GM18873 (cell line): Measurements from ENCODE around the gene DSG2.
"Not testable (repeated sequence)": the region's sequence is repeated elsewhere in the genome, so short reads cannot be mapped to it uniquely, and the experiment has no call there.

Experiments
- ATAC-seq: cut with Tn5 transposase; IDR thresholded peaks from one replicate; pipeline ENCODE4 v1.9.1; 2021; ENCODE audit warnings: mild to moderate bottlenecking, moderate library complexity, moderate number of reproducible peaks; ENCODE audit not compliant: unreplicated experiment, low FRiP score

Gene DSG2

DNA sequence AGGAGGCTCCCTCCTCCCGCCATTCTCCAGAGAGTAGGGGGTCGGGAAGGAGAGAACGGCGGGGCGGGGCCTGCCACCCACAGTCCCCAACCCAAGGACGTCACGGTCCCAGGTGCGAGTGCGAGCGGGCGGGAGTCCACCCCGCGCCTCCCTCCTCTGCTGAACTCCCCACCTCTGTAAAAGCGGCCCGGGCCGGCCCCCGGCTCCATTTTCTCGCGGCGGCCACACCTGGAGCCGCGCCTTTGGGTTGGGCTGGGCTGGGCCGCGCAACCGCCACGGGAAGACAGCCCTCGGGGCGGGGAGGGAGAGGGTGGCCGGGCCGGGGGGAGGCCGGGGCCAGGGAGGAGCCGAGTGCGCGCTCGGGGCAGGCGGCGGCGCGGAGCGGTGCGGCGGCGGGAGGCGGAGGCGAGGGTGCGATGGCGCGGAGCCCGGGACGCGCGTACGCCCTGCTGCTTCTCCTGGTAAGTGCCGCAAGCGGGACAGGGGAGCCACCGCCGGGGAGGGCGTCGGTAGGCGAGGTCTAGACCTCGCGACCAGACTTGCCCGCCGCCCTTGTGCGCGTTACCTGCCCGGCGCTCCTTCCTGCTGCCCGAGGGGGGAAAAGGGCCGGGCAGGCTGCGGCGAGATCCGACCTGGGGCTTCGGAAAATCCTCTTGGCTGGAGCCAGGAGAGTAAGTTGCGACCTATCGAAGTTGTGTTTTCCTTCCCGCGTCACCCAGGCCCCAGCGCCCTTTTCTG is at the start of gene DSG2:
TSS of gene DSG2 (plus strand) at position 342 of the 738 bp plus-strand sequence. CDS start at position 417, 75 bp downstream.
- peak; percentile 29 for ATAC-seq

DNA sequence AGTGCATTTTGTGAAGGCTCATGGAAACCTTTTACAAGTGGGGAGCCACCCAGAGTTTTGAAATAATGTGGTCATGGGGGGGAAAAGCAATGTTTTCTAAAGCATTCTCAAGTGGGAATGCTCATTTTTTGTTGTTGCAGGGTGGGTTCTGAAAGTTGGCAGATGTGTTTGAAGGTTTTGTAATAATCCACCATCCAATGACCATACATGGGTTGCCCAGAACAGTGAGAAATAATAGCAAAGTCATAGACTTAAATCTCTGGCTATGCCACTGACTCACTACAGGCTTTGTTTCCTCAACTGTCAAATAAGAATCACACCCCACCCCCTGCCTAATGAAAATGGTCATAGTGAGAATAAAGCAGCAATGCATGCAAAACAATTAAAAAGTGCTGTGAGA is 47.6 kb upstream of the DSG2 start:
- no peak for ATAC-seq

DNA sequence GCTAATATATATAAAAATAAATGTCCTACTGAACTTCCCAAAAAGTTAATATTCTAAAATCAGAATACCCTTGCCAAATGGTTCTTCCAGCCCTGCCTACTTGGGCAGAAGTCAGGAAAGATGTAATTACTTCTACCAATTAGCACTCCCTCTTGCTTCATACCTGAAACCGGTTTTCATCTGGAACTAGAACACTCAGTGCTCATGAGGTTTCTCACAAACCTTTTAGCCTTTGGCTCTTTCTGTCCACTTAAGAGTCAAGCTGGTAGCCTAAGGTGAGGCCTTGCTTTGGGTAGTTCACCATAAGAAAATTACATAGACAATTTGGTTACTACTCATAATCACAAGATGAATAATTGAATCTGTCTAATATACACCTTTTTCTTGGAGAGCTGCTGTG is 46.4 kb upstream of the DSG2 start:
- no peak for ATAC-seq

DNA sequence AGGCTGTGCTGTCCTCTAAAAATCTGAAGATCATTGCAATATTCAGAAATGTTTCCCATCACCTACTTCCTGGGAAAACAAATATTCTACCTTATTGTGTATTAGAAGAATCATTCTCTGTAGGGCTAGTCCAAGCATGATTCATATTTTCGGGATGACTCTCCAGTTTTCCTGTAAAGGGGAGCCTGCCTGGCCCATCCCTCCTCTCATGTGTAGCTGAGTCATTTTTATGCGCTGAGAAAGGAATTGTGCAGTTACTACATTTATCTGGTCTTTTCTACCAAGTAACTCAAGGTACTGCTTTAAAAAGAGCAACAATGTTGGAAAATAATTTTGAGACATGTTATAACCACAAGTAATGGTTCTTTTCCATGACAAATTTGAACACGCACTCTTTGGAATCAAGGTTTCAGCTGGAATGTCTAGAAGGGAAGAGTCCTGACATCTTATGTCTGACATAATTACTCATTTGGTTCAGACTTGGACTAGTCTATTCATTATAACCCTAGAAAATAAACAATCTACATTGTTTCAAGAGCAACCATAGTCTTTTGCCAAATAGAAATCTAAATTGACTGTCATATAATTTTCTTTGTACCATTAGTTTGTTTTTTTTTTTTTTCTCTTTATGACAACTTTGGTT is 43.8 kb upstream of the DSG2 start:
- ATAC-seq = no peak

DNA sequence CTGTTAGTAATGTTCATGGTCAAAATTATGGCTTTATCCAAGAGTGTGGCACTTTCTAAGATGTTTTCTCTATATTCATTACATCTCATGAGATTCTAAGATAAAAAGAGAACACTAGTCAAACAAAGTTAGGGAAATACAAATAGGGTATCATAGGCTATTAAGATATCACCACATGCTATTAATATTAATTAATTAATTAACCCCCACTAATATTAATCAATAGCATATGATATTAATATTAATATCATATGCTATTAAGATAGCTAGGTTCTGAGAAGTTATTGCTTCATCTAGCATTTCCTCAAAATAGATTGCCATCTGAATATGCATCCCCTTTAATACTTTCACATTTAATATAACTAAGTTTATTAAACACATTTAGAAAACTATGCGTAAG is 28.3 kb upstream of the DSG2 start:
- ATAC-seq = no peak

DNA sequence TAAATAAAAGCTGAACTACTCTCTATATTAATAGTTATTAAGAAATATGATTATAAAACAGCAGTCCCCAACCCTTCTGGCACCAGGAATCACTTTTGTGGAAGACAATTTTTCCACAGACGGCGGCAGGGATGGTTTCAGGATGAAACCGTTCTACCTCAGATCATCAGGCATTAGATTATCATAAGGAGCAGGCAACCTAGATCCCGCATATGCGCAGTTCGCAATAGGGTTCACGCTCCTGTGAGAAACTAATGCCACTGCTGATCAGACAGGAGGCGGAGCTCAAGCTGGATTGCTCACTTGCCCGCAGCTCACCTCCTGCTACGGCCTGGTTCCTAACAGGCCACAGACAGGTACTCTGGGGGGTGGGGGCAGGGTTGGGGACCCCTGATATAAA is 19.3 kb upstream of the DSG2 start:
- no peak for ATAC-seq

DNA sequence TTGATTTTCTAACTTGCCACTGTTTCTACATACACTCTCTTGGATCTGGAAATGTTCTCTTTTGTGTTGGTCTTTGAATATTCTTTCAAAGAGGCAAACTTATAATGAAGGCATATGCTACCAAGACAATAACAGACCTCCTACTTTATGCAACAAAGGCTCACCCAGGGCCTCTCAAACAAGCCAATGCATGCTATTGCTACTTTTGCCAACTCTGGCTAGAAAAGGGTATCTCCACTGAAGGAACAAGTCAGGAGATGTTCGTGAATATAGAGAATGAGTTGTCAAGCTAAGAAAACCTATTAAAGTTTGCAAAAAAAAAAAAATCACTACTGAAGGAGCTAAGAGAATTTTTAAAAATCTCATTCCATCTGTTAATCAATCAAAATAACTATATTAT is 15.9 kb upstream of the DSG2 start:
- ATAC-seq = no peak

DNA sequence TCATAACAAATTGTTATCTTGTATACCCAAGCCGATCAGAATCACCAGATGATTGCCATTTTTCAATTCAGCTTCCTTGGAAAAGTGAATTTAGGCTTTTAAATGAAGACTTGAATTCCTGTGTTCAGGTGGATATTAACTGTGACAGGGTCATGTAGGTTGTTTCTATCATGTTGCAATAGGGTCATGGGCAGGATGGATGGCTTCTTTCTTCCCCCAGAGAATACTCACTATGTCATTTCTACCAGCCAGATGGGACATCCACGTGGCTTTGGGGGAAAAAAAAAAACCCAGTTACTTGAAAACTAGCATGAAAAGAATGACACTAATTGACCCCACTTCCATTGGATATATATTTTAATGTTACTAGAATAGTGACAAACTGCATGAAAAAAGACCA is 14.6 kb upstream of the DSG2 start:
- no peak for ATAC-seq

DNA sequence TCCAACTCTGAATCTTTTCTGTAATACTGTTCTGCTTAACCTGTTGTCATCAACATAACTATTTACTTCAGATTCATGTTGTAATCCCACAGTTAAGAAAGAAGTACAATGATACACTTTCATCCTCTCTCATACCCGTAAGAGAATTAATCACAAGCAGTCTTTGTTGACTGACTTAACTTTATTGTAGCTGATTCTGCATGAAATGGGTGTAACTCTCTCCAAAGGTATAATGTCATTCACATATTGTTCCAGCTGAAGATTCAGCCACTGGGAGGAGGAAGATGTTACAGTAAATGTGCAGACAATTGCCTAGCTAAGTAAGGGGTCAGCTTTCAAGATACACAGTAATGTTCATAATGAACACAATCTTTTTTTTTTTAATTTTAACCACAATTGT is 13.5 kb upstream of the DSG2 start:
- no peak for ATAC-seq

DNA sequence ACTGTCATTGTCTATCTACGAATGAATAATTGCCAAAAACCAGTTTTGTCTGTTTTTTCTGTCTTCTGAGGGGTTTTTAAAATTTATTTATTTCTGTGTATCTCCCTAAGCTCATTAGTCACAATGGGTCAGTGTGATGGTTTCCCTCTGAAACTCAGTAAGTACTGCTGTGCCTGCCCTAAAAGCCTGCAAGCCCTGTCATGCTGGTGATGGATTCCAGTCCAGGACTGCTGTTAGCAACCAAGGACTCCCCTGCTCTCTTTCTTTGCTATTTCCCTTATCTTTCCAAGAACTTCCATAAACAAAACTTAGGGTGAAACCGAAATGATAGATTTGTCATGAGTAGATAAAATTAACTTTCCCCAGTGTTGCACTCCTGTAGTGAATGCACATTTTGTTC is 11.8 kb upstream of the DSG2 start:
- ATAC-seq = no peak

DNA sequence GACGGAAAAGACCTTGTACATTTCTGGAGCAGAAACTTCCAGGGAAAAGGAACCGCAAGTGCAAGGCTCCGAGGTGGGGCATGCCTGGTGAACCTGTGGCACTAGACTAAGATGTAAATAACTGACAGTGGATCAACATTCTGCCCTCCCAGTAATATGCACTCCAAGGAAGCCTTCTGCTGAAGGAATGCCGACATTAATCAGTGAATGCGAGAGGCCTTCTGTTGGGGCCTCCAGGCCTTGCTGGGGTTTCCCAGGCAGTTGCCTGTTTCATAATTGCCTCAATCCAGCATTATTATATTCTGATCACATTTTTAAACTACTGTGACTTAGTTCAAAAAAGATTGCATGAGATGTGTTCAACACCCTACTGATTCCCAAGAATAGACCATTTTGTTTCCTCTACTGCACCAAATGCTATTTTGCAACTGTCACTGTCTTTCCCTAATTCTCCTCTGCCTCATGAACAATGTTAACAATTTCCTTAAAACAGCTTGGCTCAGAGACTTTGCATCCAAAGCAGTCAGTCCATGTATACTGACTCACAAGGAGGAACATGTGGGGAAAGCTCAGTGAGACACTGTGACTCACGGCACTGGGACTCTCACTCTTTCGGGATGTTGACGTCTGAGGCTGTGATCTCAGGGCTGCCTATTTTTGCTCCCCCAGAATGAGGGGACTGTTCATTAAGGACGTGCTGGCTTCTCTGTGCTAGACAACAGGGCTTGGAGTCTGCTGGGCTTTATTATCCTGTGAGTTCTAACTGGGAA is 10.5 kb upstream of the DSG2 start:
- no peak for ATAC-seq

DNA sequence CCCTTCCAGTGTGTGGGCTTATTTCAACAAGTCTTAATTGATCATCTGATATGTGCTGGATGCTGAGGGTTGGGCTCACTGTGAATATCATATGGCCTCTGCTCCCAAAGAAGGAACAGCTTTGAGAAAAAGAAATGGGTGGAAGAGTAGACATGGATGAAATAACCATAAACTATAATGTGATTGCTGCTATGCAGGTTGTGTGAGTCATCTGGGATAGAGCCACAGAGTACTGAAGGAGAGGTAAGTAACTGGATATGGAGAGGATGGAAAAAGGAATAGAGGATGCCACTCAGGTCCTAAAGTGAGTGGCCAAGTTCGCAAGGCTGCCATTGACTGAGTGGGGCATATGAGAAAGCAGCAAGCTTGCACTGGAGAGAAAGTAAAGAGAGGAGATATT is 8.7 kb upstream of the DSG2 start:
- no peak for ATAC-seq

DNA sequence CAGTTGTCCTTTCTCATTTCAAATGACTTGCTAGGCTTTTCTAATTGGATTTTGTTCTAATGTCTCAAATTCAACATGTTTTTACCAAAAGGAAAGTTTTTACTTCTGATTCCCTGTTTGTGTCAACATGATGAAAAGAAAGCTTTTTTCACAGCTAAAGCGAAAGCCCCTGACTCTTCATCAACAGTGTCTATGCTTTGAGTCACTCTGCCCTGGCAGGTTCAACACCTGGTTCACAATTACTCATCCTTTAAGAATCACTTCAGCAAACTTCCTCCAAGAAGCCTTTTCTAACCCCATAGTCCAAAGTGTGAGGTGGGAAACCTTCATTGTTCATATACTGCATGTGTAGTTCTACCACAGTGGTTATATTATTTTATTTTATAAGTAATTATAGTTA is 7.6 kb upstream of the DSG2 start:
- ATAC-seq = peak; percentile 87

DNA sequence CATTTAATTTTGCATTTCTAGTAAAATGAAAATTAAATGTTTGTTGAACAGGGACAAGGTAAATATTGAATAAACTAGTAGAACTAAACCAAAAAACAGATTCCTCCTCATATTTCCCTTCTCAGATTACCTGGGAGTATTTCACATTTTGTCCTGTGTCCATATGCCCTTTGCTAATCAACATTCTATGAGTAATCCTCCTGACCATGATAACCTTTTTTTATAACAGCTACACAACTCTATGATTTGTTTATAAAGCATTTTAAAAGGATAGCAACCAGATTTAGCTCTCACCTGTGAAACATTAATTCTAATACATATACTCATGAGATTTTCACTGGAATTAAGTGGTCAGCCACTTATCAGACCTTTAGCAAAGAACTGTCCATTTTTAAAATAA is 7.1 kb upstream of the DSG2 start:
- ATAC-seq = no peak

DNA sequence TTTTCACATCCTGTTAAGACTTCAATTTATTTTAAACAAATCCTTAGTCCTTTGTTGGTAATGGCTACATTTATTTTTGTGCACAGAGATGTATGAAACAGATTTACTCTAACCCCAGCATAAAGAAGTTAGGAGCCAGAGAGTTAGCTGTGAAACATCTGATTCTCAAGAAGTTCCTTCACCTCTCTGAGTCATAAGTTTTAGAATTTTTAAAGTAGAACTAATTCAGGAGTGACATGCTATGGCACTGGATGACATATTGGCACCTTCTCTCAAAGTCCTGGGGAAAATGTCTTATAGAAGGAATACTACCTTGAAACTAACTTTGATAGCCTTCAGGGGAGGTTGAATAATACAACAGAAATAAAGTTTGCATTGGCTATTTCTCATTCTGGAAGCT is 6.4 kb upstream of the DSG2 start:
- no peak for ATAC-seq

DNA sequence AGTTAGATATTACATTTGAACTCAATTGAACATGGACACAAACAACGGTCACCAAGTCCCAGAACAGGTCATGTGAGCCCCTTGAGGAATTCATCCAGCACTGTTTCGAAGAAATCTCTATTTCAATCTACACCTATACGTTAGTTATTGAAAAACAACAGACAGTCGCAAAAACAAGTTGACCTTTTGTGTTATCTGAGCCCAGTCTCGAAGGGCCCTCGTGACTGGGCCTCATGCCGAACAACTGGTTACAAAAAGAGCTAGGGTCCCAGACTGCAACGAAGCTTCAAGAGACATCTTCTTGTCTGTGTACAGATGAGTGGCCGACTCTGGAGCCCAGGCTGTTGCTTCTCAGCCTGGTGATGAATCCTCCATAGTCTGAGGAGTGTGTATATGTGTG is 5.3 kb upstream of the DSG2 start:
- ATAC-seq = no peak

DNA sequence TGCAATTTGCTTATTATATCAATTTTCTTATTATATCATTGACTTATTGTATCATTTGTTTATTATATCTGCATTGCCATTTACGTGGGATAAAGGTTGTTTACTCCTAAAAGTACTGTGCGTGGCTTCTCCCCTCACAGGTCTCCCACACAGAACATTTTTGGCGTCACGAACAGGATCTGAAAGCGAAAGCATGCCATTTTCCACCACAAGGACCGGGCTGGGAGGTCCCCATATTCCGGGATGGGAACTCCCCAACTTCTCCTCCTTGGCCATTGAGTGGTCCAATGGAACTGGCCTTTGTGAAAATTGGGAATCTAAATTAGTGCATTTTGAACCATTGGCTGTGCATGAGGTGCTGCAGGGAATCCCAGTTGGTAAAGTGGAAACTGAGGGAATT is 4.8 kb upstream of the DSG2 start:
- ATAC-seq = no peak

DNA sequence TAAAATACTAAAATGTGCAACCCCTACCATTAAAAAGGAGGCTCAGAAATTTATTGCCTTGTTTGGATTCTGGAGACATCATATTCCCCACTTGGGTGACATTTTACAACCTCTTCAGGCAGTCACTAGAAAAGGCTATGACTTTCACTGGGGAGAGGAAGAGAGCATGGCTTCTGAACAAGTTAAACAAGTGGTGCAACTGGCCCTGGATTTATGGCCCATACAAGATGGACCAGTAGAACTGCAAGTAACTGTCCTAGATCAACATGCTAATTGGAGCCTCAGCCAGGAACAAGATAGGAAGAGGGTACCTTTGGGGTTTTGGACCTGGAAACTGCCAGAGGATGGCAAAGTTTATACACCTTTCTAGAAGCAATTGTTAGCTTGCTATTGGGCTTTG is 4.0 kb upstream of the DSG2 start:
- ATAC-seq = no peak

DNA sequence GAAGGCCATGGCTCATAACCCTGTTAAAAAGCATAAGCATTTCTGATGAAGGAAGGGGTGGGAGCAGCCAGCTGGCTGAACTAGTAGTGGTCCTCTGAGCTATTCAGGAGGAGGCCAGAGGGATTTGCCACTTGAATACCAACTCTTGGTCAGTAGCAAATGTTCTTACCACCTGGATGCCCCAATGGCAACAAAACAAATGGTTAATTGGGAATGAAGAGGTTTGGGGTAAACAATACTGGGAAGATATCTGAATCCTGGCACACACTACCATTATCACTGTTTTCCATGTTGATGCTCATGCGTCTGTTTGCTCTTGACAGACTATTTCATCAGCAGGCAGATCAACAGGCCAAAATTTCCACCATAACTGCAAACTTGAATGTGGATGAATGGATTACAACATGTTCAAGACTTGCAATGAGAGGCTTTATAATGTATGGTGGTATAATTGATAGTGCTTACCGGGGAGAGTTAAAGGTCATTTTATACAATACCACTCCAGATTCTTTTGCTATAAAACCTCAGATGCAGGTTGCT is 3.2 kb upstream of the DSG2 start:
- ATAC-seq = not testable (repeated sequence)

DNA sequence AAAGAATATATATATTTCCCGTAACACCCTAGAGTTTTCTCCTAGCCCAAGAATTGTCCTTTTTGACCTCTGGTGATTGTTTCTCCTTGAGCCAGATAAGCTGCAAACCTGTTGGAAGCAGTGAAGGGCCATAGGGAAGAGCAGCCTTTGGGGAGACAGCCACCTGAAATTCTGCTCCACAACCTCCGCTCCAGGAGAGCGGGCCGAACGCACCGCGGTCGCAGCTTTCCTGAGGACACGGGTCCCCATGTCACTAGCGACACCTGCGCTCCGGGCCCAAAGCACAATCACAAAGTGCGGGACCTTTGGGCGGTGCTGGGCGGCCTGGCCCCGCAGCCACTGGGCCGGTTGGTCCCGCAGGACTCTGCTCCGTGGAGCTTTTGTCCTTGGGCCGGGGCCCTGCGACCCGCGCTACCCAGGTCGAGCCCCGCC is 557 bp upstream of the DSG2 start:
- no peak for ATAC-seq
